Dermis microvascular lymphatic vessel endothelial cell (primary cell): ENCODE measurements around the gene AKAP13. TPM values are rescaled to one million over a fixed set of nuclear protein-coding genes. Genes with fewer than 3 reads are reported as not detected.
A peak's percentile ranks its signal among the peaks of the same experiment; 100 is the strongest.
"Not testable (repeated sequence)": the region's sequence is repeated elsewhere in the genome, so short reads cannot be mapped to it uniquely, and the experiment has no call there.

Source experiments
- DNase-seq, 2 donors: peaks; one replicate each; pipeline versions ENCODE4 v3.0.0 to v3.0.0-alpha.2; 2010; ENCODE audit warnings: low read depth in 2 of 2
- total RNA-seq: library from RNA; depleted of rRNA; stranded (reverse); fragments of >200 nt; gene quantifications from 2 replicates; pipeline ENCODE4 v1.2.1, GENCODE V29; 2014

AKAP13 gene
- total RNA-seq, 1 donor from 2014 or later = 54.7 TPM

DNA sequence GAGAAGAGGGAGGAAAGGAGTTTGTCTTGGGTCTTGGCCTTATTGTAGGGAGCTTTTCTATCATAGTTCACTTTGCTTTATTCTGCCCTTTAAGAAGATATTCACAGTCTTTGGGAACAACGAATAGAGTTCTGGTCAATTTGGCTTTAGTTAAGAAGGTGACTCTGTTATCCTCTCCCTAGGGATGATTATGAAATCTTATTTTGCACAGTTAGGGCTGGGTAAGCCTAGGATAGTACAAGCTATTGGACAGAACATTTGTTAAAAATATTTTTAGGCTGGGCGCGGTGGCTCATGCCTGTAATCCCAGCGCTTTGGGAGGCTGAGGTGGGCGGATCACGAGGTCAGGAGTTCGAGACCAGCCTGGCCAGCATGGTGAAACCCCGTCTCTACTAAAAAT is 61.5 kb downstream of the AKAP13 start:
- DNase-seq = not testable (repeated sequence)

DNA sequence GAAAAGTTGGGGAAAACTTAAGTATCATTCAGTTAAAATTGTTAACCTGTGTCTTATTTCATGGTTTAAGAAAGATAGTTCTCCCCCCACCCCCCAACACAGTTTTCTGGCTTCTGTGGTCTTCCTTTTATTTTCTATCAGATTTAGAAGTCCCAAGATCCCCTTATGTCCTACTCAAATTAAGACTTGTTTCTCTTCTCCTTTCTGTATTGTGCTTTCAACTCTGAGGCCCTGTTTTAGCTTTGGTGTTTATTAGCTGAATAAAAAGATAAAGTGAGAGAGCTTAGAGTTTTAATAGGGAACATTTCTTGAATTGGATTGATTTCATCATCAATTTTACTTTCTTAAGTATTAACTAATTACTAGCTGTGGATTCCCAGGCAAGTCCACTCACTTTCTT is 62.6 kb downstream of the AKAP13 start:
- DNase-seq = no peak

- peak; percentile 89 to 92 for DNase-seq
Observed at GRCh38 chr15:85443593-85444087, 63.2 kb downstream of the AKAP13 start.

DNA sequence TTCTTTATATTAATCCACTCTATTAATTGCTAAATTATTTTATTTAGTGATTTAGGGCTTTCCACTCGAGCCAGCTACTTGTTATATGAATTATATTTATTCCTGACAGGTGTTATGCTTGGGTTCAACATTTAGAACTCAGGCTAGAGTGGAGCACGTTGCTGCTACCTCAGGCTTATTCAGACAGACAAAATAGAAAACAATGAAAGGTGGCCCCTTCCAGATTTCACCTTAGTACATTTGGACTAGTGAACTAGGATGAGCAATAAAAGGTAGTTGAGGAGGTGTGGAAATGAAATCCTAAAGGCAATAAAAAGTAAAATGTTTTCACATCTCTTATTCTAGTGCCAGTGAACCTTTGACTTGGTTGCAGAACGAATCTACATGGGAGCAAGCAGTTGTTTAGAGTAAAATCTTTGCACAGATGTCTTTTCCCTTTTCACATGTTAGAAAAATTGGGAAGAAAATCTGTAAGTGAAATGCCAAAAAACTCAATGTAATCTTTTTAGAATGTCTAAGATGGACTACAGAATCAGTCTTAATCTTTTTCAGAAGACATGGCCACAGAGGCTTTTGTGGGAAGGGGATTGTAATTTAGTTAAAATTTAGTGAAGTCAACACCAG is 63.8 kb downstream of the AKAP13 start:
- DNase-seq = no peak

GRCh38 chr15:85445361-85445760 is 65.0 kb downstream of the AKAP13 start:
- no peak for DNase-seq

DNA sequence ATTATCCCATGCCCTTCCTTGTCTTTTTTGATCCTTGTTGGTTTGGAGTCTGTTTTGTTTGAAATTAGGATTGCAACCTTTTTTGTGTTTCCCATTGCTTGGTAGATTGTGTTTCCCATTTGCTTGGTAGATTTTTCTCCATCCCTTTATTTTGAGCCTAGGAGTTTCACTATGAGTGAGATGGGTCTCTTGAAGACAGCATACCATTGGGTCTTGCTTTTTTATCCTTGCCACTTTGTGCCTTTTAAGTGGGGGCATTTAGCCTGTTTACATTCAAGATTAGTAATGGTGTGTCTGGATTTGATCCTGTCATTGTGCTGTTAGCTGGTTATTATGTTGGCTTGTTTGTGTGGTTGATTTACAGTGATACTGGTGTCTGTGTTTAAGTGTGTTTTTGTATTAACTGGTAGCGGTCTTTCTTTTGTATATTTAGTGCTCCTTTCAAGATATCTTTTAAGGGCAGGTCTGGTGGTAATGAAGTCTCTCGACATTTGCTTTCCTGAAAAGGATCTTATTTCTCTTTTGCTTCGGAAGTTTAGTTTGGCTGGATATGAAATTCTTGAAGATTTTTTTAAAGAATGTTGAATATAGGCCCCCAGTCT is 70.8 kb downstream of the AKAP13 start:
- DNase-seq = no peak

DNA sequence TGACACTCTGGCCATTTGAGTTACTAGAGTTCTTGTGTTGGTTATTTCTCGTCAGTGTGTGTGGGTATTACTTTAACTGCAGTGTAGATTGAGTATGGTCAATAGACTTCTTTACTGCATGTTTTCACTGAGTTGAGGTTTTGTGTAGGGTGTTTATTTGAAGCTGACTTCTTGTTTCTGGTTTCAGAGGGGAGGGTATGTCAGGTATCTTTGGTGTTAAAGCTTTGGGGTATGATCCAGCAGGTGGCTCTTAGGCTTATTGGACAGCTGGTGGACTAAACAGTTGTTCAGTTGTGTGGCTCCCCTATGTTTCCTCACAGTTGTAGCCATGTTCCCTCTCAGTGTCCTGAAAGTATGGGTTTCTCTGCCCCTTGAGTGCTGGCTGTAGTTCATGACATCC is 72.0 kb downstream of the AKAP13 start:
- DNase-seq = no peak

DNA sequence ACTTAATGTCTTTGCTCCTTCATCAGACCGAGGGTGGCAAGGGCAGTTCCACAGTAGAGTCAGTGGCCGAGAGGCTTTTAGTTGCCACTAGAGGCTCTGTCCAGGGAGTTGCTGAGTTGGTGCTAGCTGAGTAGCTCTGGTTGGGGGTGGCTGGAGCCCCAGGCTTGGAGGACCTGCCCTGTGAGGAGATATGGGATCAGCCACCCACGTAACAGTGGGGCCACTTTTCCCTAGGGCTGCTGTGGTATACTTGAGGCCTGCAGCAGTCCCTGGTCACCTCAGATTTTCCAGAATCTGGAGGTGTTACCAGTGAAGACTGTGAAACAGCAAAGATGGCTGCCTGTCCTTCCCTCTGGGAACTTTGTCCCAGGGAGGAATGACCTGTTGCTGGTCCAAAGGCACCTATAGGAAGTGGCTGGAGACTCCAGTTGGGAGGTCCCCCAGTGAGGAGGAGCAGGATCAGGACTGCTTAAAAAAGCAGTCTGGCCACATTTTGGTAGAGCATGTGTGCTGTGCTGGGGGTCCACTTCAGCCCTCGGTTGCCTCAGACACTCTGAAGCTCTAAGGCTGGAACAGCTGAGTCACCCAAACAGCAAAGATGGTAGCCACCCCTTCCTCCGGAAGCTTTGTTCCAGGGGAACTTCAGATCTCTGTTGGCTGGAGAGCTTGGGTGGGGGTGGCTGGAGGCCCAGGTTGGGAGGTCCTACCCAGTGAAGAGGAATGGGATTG is 72.9 kb downstream of the AKAP13 start:
- DNase-seq = peak in 1 of 2 donors; percentile 20

DNA sequence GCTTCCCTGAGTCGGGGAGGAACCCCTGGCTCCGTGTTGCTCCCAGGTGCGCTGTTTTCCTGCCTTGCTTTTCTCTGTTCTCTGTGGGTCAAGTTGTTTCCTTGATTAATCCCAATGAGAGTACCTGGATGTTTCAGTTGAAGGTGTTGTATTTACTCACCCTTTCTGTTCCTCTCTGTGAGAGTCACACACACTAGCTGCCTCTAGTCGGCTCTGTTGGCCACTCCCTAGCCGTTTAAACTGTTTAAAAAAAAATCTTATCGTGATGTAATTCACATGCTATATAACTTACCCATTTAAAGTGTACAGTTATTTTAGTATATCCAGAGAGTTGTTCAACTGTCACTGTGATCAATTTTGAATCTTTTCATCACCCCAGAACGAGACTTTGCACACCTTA is 74.0 kb downstream of the AKAP13 start:
- DNase-seq = no peak

DNA sequence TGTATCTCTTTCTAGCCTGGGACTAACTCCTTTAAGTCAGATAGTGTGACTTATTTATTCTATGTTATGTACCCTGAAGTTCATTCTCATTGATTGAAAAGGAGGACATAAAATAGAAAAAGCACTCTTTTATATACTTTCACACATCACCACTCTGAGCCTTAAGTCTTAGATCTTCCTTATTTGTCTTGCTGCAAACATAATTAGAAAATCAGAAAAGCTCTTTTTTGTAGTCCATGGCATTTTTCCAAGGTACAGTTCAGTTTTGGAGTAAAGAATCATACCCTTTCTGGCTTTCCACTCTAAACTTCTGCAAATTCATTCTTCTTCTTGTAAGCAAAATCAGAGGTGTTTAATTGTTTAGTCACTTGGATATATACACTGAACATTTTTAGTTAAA is 75.5 kb downstream of the AKAP13 start:
- no peak for DNase-seq

GRCh38 chr15:85456798-85457197 is 76.4 kb downstream of the AKAP13 start:
- DNase-seq = no peak

DNA sequence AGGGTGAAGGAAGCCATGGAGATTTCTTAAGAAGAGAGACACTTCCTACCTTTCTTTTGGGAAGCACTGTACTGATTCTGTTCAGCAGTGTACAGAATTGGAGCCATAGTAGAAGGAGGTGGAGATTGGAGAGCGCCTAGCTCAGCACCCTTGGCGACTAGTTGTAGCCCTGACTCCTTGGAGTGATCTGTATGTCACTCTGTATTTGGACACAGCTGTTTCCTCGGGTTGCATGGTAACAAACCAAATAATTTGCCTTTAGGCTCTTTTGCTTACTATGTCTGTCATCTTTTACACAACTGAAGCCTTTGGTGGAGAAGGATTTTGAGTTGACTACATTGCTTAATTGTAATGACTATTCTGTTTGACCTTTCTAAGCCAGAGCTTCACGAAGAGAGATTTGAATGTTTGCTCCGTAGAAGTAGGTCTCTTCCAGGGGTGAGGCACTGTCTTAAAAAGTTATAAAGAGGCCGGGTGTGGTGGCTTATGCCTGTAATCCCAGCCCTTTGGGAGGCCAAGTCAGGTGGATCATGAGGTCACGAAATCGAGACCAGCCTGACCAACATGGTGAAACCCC is 77.1 kb downstream of the AKAP13 start:
- DNase-seq = no peak

DNA sequence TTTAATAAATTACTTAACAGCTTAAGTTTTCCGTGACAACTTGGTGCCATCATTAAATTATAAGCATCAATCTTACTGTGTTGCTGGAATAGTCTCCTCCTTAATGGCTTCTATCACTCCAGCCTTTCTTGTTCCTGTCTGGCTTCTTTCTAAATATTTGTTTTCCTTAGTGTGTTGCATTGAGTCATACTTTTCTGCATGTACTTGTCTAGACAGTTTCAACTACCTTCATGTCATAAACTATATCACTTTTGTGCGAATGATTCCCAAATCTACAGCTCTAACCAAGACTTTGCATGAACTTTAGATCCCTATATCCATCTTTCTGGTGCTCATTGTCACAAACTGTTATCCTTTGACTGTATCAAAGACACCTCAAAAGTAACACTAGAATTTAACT is 78.4 kb downstream of the AKAP13 start:
- DNase-seq = peak in 1 of 2 donors; percentile 35

- DNase-seq = no peak
Observed at GRCh38 chr15:85462029-85462428, 81.6 kb downstream of the AKAP13 start.

GRCh38 chr15:85463276-85463892 is 83.0 kb downstream of the AKAP13 start:
- no peak for DNase-seq

DNA sequence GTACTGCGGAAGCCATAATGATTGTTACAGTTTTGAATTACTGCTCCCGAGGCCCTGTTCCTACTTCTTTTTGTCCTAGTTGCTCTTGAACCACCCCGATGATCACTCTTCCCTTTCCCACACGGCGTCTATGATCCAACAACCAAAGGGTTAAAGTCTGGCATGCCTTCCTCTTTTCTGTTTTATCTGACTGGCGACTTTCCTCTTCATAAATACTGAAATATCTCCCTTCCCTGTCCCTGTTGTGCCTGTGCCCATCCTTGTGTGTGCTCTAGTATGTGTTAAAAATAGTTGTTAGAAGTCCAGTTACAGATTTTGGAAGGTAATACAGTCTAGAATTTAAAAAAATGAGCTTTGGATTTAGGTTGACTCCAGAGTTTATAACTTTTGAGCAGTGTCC is 83.6 kb downstream of the AKAP13 start:
- DNase-seq = no peak

DNA sequence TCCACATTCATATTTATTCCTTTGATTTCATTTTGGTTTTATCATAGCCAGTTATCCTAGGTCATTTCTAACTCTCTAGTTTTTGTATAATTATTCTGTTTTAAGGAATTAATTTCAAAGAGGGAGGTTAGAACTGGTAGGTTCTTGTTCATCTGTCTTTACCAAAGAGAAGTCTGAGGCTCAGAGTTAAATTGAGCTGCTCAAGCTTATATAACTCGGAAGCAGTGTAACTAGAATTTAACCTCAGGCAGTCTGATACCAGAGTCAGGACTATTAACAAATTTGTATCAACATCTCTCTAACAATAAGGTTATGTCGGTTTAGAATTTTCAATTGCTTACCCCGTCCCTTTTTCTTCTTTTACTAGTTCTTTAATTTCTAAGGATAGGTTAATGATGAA is 84.1 kb downstream of the AKAP13 start:
- no peak for DNase-seq

DNA sequence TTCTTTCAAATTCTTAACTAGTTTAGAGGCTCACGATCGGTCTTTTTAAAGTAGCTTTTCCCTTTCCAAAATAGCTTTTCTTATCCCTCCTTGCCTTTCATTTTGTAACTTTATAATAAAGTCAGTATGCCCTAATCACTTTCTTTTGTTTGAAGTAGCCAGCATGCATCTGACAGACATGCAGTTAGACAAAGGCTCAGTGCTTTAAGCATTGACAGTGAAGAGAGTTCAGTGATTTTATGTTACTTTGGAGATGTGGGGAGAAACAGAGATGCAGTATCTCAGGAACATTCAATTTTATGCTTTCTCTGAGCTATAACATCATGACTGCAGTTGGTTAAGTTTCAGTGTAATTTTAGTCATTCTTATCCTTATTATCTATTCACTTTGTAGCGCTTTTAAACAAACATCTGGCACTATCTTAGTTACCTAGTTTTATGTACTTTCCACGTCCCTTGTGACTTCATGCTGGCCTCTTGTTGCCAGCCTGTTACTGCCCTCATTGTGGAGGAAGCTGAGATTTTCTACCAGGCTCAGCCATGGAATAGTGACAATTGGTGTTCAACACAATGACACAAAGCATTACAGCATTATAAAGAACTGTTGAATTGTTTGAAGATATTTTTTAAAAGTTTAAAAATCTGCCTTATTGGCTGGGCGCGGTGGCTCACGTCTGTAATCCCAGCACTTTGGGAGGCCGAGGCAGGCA is 90.3 kb downstream of the AKAP13 start:
- DNase-seq = no peak

GRCh38 chr15:85472349-85472748 is 91.9 kb downstream of the AKAP13 start:
- DNase-seq = no peak

DNA sequence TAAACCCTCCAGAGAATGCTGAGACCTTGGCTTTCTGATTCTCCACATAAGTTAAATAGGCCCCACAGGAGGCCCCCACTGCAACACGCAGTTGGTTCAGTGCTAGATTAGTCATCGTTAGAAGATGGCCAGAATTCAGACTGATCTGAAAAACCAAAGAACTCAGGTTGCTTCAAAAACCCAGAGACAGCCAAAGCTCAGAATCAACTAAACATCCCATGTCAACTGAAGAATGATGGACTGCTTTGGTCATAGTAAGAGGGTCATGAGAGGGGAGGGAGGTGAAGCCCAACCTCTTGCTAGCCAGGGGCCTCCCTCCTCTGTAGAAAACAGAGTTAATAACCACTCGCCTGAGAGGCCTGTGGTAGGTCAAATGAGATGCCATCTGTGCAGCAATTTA is 93.1 kb downstream of the AKAP13 start:
- DNase-seq = no peak

- DNase-seq = no peak
Observed at GRCh38 chr15:85474700-85475316, 94.4 kb downstream of the AKAP13 start.
